CD4-positive, alpha-beta T cell treated with Interleukin-17A for 1 hour (primary cell): ENCODE measurements around the gene TMEM131.
A peak's percentile ranks its signal among the peaks of the same experiment; 100 is the strongest.
"Not testable (repeated sequence)": the region's sequence is repeated elsewhere in the genome, so short reads cannot be mapped to it uniquely, and the experiment has no call there.

Experiments used
- DNase-seq: peaks from one replicate; pipeline ENCODE4 v3.0.0-alpha.2; 2020

The TMEM131 gene

GRCh38 chr2:97907369-97908100 lies 88.2 kb downstream of the TMEM131 start:
- DNase-seq: peak; percentile 8

GRCh38 chr2:97906307-97906706 lies 89.4 kb downstream of the TMEM131 start:
- DNase-seq: no peak

- no peak for DNase-seq
These were observed 90.5 kb downstream of the TMEM131 start for GRCh38 chr2:97905294-97905693.

GRCh38 chr2:97901862-97902261 lies 93.9 kb downstream of the TMEM131 start:
- DNase-seq: no peak

GRCh38 chr2:97900806-97901205 lies 94.9 kb downstream of the TMEM131 start:
- no peak for DNase-seq

- DNase-seq: not testable (repeated sequence)
These were observed 102.7 kb downstream of the TMEM131 start for GRCh38 chr2:97893042-97893441.

GRCh38 chr2:97891611-97892010 lies 104.1 kb downstream of the TMEM131 start:
- DNase-seq: no peak

GRCh38 chr2:97889156-97889555 lies 106.6 kb downstream of the TMEM131 start:
- no peak for DNase-seq

GRCh38 chr2:97885841-97886240 lies 109.9 kb downstream of the TMEM131 start:
- DNase-seq: no peak

- no peak for DNase-seq
These were observed 115.4 kb downstream of the TMEM131 start for GRCh38 chr2:97880334-97880733.

GRCh38 chr2:97878865-97879264 lies 116.9 kb downstream of the TMEM131 start:
- no peak for DNase-seq

- DNase-seq: not testable (repeated sequence)
These were observed 117.4 kb downstream of the TMEM131 start for GRCh38 chr2:97878317-97878716.

- no peak for DNase-seq
These were observed 124.5 kb downstream of the TMEM131 start for GRCh38 chr2:97871096-97871780.

- DNase-seq: peak; percentile 42
These were observed 125.3 kb downstream of the TMEM131 start for GRCh38 chr2:97870396-97870843.

GRCh38 chr2:97869722-97870346 lies 125.9 kb downstream of the TMEM131 start:
- DNase-seq: no peak

GRCh38 chr2:97868986-97869721 lies 126.6 kb downstream of the TMEM131 start:
- no peak for DNase-seq

GRCh38 chr2:97863829-97864228 lies 131.9 kb downstream of the TMEM131 start:
- no peak for DNase-seq

- no peak for DNase-seq
These were observed 134.6 kb downstream of the TMEM131 start for GRCh38 chr2:97861177-97861576.

- DNase-seq: no peak
These were observed 137.3 kb downstream of the TMEM131 start for GRCh38 chr2:97858442-97858841.

GRCh38 chr2:97857553-97857952 lies 138.2 kb downstream of the TMEM131 start:
- DNase-seq: no peak

GRCh38 chr2:97853057-97853456 lies 142.7 kb downstream of the TMEM131 start:
- DNase-seq: not testable (repeated sequence)

- no peak for DNase-seq
These were observed 144.6 kb downstream of the TMEM131 start for GRCh38 chr2:97851172-97851571.

- DNase-seq: no peak
These were observed 145.7 kb downstream of the TMEM131 start for GRCh38 chr2:97849881-97850528.
